ENCODE measurements around the gene DUSP18.
"Not testable (repeated sequence)": the region's sequence is repeated elsewhere in the genome, so short reads cannot be mapped to it uniquely, and the experiment has no call there.

The DUSP18 gene

GRCh38 chr22:30667494-30668385 is at the start of gene DUSP18:
DUSP18 (minus strand) TSS chr22:30667875; CDS start chr22:30664003, 3,872 bp downstream.
- peak; percentile 93 for ATAC-seq (replicated peaks; ENCODE audit: extremely low read depth, poor library complexity, severe bottlenecking)
- Mint-ChIP-seq H3K27ac (ENCODE audit: low read depth) (peak within 1 kb of the TSS; percentile 90), H3K4me3 (peak within 1 kb of the TSS; percentile 86), H3K27me3 (no peaks in the 10 kb centered on the region), H3K4me1 (peaks cover 42% of the 10 kb centered on the region), H3K36me3 (ENCODE audit: insufficient read depth) (peaks cover 15% of the 10 kb centered on the region), H3K9me3 (no peaks in the 10 kb centered on the region)
- peak; percentile 90 to 93 for DNase-seq (ENCODE audit: low spot score in 2 of 2)

- H3K27me3 Mint-ChIP-seq: no peaks in the 10 kb centered on the region
- H3K27ac Mint-ChIP-seq (ENCODE audit: low read depth): no peak overlapping the region
- peaks cover 6% of the 10 kb centered on the region for H3K36me3 Mint-ChIP-seq (ENCODE audit: insufficient read depth)
- H3K4me1 Mint-ChIP-seq: peaks cover 7% of the 10 kb centered on the region
- ATAC-seq (replicated peaks; ENCODE audit: extremely low read depth, poor library complexity, severe bottlenecking) (no peak), DNase-seq (ENCODE audit: low spot score in 2 of 2) (no peak)
- H3K9me3 Mint-ChIP-seq: no peaks in the 10 kb centered on the region
- no peak overlapping the region for H3K4me3 Mint-ChIP-seq
Observed at GRCh38 chr22:30714062-30714461, 46.4 kb upstream of the DUSP18 start.

GRCh38 chr22:30712094-30712493 is 44.4 kb upstream of the DUSP18 start:
- Mint-ChIP-seq H3K9me3 (no peaks in the 10 kb centered on the region), H3K4me1 (peaks cover 7% of the 10 kb centered on the region), H3K4me3 (no peak overlapping the region), H3K27me3 (no peaks in the 10 kb centered on the region), H3K27ac (ENCODE audit: low read depth) (peak overlapping the region; percentile 3), H3K36me3 (ENCODE audit: insufficient read depth) (peaks cover 7% of the 10 kb centered on the region)
- DNase-seq (ENCODE audit: low spot score in 2 of 2) (no peak), ATAC-seq (replicated peaks; ENCODE audit: extremely low read depth, poor library complexity, severe bottlenecking) (no peak)

- not testable (repeated sequence) for H3K4me3 Mint-ChIP-seq
- peak; percentile 71 for ATAC-seq (replicated peaks; ENCODE audit: extremely low read depth, poor library complexity, severe bottlenecking)
Observed at GRCh38 chr22:30709980-30710379, 42.3 kb upstream of the DUSP18 start.

GRCh38 chr22:30705710-30706651 is 38.3 kb upstream of the DUSP18 start:
- peak; percentile 73 for ATAC-seq (replicated peaks; ENCODE audit: extremely low read depth, poor library complexity, severe bottlenecking)
- Mint-ChIP-seq H3K4me1 (peaks cover 20% of the 10 kb centered on the region), H3K27ac (ENCODE audit: low read depth) (peak overlapping the region; percentile 19), H3K36me3 (ENCODE audit: insufficient read depth) (peaks cover 5% of the 10 kb centered on the region), H3K4me3 (no peak overlapping the region), H3K27me3 (no peaks in the 10 kb centered on the region), H3K9me3 (no peaks in the 10 kb centered on the region)
- no peak for DNase-seq (ENCODE audit: low spot score in 2 of 2)

More at GRCh38 chr22:30709980-30710379, 42.3 kb upstream of the DUSP18 start:
- H3K9me3 Mint-ChIP-seq; H3K36me3 Mint-ChIP-seq (ENCODE audit: insufficient read depth); H3K27me3 Mint-ChIP-seq: not testable (repeated sequence)
- peaks cover 20% of the 10 kb centered on the region for H3K4me1 Mint-ChIP-seq
- DNase-seq (ENCODE audit: low spot score in 2 of 2): peak in 1 of 2 donors; percentile 36
- peak overlapping the region; percentile 81 for H3K27ac Mint-ChIP-seq (ENCODE audit: low read depth)

GRCh38 chr22:30704978-30705377 is 37.3 kb upstream of the DUSP18 start:
- DNase-seq (ENCODE audit: low spot score in 2 of 2) (no peak), ATAC-seq (replicated peaks; ENCODE audit: extremely low read depth, poor library complexity, severe bottlenecking) (no peak)
- Mint-ChIP-seq H3K4me1 (peaks cover 14% of the 10 kb centered on the region), H3K9me3 (no peaks in the 10 kb centered on the region), H3K27me3 (no peaks in the 10 kb centered on the region), H3K27ac (ENCODE audit: low read depth) (no peak overlapping the region), H3K4me3 (no peak overlapping the region), H3K36me3 (ENCODE audit: insufficient read depth) (peaks cover 3% of the 10 kb centered on the region)

- Mint-ChIP-seq H3K9me3 (no peaks in the 10 kb centered on the region), H3K27me3 (no peaks in the 10 kb centered on the region), H3K4me3 (no peak overlapping the region), H3K4me1 (peaks cover 12% of the 10 kb centered on the region), H3K27ac (ENCODE audit: low read depth) (no peak overlapping the region), H3K36me3 (ENCODE audit: insufficient read depth) (peaks cover 1% of the 10 kb centered on the region)
- DNase-seq (ENCODE audit: low spot score in 2 of 2): no peak
- ATAC-seq (replicated peaks; ENCODE audit: extremely low read depth, poor library complexity, severe bottlenecking): no peak
Observed at GRCh38 chr22:30702856-30703255, 35.2 kb upstream of the DUSP18 start.

GRCh38 chr22:30701872-30702271 is 34.2 kb upstream of the DUSP18 start:
- ATAC-seq (replicated peaks; ENCODE audit: extremely low read depth, poor library complexity, severe bottlenecking) (no peak), DNase-seq (ENCODE audit: low spot score in 2 of 2) (no peak)
- no peak overlapping the region for H3K4me3 Mint-ChIP-seq
- no peaks in the 10 kb centered on the region for H3K9me3 Mint-ChIP-seq
- no peaks in the 10 kb centered on the region for H3K27me3 Mint-ChIP-seq
- H3K27ac Mint-ChIP-seq (ENCODE audit: low read depth): no peak overlapping the region
- H3K4me1 Mint-ChIP-seq: peaks cover 12% of the 10 kb centered on the region
- peaks cover 1% of the 10 kb centered on the region for H3K36me3 Mint-ChIP-seq (ENCODE audit: insufficient read depth)

- Mint-ChIP-seq H3K36me3 (ENCODE audit: insufficient read depth) (peaks cover 2% of the 10 kb centered on the region), H3K4me3 (no peak overlapping the region), H3K27me3 (peaks cover 8% of the 10 kb centered on the region), H3K9me3 (no peaks in the 10 kb centered on the region), H3K27ac (ENCODE audit: low read depth) (no peak overlapping the region), H3K4me1 (peaks cover 6% of the 10 kb centered on the region)
- ATAC-seq (replicated peaks; ENCODE audit: extremely low read depth, poor library complexity, severe bottlenecking): no peak
- DNase-seq (ENCODE audit: low spot score in 2 of 2): no peak
Observed at GRCh38 chr22:30697975-30698374, 30.3 kb upstream of the DUSP18 start.

GRCh38 chr22:30695871-30696655 is 28.4 kb upstream of the DUSP18 start:
- H3K36me3 Mint-ChIP-seq (ENCODE audit: insufficient read depth): peaks cover 2% of the 10 kb centered on the region
- no peaks in the 10 kb centered on the region for H3K9me3 Mint-ChIP-seq
- H3K4me3 Mint-ChIP-seq: peak overlapping the region; percentile 30
- H3K27me3 Mint-ChIP-seq: peaks cover 10% of the 10 kb centered on the region
- H3K27ac Mint-ChIP-seq (ENCODE audit: low read depth): no peak overlapping the region
- DNase-seq (ENCODE audit: low spot score in 2 of 2): no peak
- no peak for ATAC-seq (replicated peaks; ENCODE audit: extremely low read depth, poor library complexity, severe bottlenecking)
- peaks cover 6% of the 10 kb centered on the region for H3K4me1 Mint-ChIP-seq

GRCh38 chr22:30695351-30695851 is 27.7 kb upstream of the DUSP18 start:
- ATAC-seq (replicated peaks; ENCODE audit: extremely low read depth, poor library complexity, severe bottlenecking): no peak
- no peak overlapping the region for H3K27ac Mint-ChIP-seq (ENCODE audit: low read depth)
- peaks cover 6% of the 10 kb centered on the region for H3K4me1 Mint-ChIP-seq
- peaks cover 2% of the 10 kb centered on the region for H3K36me3 Mint-ChIP-seq (ENCODE audit: insufficient read depth)
- H3K9me3 Mint-ChIP-seq: no peaks in the 10 kb centered on the region
- H3K4me3 Mint-ChIP-seq: peak overlapping the region; percentile 30
- peaks cover 10% of the 10 kb centered on the region for H3K27me3 Mint-ChIP-seq
- no peak for DNase-seq (ENCODE audit: low spot score in 2 of 2)

Measured in central memory CD8-positive, alpha-beta T cell (primary cell).